GM12873 (cell line): ENCODE measurements around the gene INPP5A.

Source experiments
- TF ChIP-seq, protein P1 (sequence below): IDR thresholded peaks from 2 replicates; pipeline ENCODE4 v1.5.1; 2012; ENCODE audit warnings: low read depth, mild to moderate bottlenecking, moderate library complexity, low read length, control low read depth; ENCODE audit not compliant: insufficient read depth; ENCODE audit errors: missing control alignments

Gene INPP5A

GRCh38 chr10:132793871-132794849 is 256.6 kb downstream of the INPP5A start:
- TF ChIP-seq, protein P1, sequence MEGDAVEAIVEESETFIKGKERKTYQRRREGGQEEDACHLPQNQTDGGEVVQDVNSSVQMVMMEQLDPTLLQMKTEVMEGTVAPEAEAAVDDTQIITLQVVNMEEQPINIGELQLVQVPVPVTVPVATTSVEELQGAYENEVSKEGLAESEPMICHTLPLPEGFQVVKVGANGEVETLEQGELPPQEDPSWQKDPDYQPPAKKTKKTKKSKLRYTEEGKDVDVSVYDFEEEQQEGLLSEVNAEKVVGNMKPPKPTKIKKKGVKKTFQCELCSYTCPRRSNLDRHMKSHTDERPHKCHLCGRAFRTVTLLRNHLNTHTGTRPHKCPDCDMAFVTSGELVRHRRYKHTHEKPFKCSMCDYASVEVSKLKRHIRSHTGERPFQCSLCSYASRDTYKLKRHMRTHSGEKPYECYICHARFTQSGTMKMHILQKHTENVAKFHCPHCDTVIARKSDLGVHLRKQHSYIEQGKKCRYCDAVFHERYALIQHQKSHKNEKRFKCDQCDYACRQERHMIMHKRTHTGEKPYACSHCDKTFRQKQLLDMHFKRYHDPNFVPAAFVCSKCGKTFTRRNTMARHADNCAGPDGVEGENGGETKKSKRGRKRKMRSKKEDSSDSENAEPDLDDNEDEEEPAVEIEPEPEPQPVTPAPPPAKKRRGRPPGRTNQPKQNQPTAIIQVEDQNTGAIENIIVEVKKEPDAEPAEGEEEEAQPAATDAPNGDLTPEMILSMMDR, result no peak

- TF ChIP-seq, protein P1, result no peak
These were observed 259.3 kb downstream of the INPP5A start for GRCh38 chr10:132796846-132797245.

GRCh38 chr10:132798403-132798802 is 260.8 kb downstream of the INPP5A start:
- TF ChIP-seq, protein P1, result no peak

GRCh38 chr10:132798876-132799275 is 261.3 kb downstream of the INPP5A start:
- TF ChIP-seq, protein P1, result no peak

GRCh38 chr10:132799865-132800264 is 262.3 kb downstream of the INPP5A start:
- TF ChIP-seq, protein P1, result no peak

GRCh38 chr10:132802048-132802447 is 264.5 kb downstream of the INPP5A start:
- TF ChIP-seq, protein P1, result no peak

DNA sequence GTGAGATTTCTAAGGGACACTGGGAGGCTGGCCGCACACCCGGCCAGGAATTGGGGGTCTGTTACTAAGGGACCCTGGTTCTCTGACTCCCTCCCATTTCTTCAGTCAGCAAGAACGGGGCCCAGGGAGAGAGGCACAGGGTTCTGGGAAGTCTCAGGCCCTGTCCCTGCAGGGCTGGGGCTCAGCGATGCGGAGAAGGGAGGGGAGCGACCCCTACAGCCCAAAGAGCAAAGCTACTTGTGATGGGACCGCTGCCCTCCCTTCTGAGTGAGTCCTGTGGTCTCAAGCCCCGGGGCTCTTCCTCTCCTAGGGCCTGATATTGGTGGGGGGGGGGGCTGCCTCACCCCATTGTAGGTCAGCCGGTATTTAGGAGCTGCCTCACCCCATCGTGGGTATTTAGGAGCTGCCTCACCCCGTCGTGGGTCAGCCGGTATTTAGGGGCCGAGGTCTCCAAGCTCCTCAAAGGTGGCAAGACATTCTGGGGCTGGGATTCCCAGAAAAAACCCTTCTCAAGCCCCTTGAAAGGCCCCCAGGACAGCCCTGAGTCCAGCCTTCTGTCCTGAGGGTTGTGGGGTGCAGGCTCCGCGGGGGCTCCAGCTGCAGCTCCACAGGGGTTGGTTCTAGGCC is 265.2 kb downstream of the INPP5A start:
- TF ChIP-seq, protein P1, result no peak
